ENCODE measurements around the gene TSPAN4.

The TSPAN4 gene

DNA sequence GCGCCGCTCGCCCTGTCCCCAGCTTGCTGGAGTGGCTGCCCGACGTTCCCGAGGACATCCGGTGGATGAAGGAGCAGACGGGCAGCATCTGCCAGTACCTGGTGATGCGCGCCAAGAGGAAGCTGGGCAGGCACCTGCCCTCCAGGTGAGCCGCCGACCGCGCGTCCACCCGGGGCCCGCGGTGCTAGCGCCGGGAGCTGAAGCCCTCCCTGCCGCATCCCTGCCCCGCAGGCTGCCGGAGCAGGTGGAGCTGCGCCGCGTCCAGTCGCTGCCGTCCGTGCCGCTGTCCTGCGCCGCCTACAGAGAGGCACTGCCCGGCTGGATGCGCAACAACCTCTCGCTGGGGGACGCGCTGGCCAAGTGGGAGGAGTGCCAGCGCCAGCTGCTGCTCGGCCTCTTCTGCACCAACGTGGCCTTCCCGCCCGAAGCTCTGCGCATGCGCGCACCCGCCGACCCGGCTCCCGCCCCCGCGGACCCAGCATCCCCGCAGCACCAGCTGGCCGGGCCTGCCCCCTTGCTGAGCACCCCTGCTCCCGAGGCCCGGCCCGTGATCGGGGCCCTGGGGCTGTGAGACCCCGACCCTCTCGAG lies 18.3 kb upstream of the TSPAN4 start:
- DNase-seq: no peak

DNA sequence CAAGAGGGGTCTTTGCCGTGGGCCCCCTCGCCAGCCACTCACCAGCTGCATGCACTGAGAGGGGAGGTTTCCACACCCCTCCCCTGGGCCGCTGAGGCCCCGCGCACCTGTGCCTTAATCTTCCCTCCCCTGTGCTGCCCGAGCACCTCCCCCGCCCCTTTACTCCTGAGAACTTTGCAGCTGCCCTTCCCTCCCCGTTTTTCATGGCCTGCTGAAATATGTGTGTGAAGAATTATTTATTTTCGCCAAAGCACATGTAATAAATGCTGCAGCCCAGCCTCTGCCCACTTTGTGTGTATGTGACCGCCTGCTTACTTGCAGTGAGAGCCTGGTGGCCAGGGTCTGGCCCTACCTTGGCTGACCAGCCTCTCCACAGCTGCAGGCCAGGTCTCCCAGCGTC lies 17.7 kb upstream of the TSPAN4 start:
- DNase-seq: no peak

DNA sequence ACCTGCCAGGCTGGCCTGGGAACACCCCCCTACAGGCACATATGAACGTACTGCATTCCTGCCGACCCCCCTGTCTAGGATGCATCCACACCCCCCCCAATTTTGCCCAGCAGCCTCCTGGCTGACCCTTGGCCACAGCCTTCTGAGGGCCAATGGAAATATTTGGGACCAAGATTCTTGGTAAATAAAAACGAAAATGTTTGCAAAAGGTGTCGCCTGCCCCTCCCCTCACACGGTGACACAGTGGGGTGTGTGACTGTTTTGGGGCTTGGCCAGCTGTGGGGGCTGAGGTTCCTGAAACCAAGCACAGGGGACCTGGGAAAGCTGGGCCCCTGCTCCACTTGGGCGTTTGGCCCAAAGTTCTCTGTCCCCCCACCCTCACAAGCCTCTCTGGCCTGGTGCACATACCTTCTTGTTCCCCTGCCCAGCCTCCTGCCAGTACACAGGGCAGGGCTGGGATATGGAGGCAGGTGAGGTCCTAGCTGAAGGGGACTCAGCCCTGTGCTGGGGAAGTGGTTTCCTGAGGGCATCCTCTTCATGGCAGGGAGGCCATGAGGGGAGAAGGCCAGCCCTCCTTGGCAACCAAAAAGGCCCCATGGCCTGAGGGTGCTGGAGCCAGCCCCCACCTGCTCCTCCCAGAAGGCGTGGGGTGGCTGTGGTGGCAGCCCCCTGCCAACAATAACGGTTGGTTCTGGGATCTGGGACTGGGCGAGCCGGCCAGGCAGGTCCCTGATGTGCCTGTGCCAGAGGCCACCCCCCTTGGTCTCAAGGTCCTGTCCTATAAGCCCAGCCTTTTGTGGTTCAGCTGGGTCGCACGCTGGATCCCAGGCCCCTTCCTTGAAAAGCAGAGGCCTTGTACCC lies 17.1 kb upstream of the TSPAN4 start:
- no peak for DNase-seq

DNA sequence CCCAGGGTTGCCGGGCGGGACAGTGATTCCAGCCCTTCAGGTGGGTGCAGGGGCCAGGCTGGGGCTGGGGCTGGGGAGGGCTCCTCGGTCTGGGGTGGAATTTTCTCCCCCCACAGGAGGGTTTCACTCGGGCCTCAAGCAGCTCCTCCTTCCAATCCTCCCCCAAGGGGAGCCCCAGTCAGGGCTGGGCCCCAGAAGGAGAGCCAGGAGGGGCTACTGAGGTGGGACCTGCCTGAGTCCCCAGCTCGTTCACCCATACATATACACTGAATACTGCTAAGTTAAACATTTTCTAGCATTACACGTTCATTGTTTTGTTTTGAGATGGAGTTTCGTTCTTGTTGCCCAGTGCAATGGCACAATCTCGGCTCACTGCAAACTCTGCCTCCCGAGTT lies 16.4 kb upstream of the TSPAN4 start:
- DNase-seq: no peak

DNA sequence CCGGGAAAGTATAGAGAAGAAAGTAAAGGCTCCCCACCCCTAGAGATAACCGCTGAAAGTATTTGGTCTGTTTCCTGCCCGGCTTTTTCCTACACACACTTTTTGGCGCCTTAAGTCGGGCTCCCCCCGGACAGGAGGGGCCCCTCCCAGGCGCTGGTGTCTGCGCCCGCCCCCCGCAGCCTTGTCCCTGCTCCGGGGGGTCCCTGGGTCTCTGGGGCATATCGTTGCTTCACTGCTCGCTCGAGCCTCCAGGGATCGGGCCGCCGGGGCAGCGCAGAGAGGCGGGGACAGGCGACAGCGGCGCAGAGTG lies 15.9 kb upstream of the TSPAN4 start:
- no peak for DNase-seq

DNA sequence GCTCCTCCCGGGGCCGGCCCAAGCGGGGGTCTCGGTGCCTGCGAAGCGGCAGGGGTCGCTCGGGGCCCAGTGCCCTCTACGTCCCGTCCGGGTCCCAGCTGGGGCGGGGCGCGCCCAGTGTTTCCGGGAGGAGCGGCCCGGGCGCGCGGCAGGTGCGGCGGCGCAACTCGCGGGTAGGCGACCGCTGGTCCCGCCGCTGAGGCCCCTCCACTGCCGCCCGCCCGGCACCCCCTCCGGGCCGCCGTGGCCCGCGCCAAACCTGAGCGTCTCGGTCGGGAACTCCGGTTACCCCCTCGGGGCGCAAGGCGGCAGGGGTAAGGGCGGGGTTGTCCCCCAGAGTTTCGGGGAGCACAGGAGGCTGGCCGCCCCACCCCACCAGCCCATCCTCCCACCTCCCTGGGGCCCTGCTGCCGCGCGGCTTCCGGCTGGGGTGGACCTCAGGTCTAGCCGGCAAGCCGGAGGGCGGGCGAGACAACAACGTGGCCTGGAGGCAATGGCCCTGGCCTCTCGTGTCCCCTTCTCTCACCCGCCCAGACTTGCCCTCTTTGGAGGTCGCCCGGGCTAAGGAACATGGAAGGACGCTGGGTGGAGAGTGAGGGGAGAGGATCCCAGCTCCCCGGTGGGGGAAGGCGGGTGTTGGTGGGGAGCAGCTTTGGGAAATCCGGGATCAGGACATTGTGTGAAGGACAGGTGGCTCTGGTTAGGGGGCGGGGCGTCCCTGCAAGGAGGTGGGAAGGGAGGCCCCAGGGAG lies 15.3 kb upstream of the TSPAN4 start:
- no peak for DNase-seq

DNA sequence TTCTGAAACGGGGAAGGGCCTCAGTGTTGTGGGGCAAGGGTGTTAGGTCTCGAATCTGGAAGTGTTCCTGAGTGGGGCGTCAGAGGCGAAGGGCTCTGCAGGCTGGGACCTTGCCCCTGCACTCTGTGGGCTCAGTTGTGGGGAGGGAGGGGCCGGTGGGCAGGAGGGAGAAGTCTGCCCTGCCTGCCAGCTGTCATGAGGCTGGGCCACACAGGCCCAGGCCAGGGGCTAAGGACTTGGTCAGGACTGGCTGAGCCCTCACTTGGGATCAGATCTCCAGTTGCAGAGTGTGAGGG lies 14.8 kb upstream of the TSPAN4 start, which contains the start of gene CRACR2B:
TSS of gene CRACR2B (plus strand) at position 23 of the 296 bp plus-strand sequence. CDS start 689 bp downstream, outside the sequence.
- no peak for DNase-seq

DNA sequence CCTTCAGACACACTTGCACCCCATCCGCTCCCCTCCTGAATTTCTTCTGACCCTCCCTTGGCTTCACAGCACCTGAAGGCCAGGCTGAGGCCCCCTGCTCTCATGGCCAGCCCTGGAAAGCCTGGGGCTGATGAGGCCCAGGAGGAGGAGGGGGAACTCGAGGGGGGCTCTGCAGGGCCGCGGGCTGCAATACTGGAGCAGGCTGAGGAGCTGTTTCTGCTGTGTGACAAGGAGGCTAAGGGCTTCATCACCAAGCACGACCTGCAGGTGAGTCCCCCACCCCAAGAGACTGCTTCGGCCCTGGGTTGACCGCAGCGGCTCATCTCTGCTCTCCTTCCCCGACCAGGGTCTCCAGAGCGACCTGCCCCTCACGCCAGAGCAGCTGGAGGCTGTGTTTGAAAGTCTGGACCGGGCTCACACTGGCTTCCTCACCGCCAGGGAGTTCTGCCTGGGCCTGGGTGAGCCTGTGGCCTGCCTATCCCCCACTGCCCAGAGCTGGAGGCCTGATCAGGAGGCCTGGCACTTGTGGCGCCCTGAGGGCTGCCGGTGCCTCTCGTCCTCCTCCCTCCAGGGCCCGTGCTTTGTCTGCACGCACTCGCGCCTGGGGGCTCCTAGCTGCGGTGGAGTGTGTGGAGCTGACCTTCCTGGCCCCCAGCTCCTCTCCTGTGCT lies 14.0 kb upstream of the TSPAN4 start:
- no peak for DNase-seq

DNA sequence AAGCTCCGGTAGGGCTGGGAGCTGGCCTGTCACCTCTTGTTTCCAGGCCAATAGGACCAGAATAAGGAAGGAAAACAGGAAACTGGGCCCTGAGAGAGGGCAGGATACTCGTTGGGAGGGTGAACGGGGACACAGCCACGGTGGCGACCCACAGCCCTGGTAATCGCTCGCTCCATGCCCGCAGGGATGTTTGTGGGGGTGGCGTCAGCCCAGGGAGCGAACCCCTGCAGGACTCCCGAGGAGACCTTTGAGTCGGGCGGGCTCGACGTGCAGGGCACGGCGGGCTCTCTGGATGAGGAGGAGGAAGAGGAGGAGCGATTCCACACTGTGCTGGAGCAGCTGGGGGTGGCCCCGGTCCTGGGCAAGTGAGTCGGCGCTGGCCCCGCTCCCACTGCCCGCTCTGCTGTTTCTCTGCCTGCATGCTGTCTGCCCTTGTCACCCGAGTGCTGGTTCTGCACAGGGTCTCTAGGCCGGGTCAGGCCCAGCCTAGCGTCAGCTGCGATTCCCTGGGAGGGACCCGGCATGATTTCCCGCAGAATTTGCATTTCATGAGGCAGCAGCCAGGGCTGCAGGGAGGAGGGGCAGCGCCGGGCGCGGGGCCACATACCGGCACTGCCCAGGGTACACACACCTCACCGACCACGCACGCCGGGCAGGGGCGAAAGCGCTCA lies 13.3 kb upstream of the TSPAN4 start:
- no peak for DNase-seq

DNA sequence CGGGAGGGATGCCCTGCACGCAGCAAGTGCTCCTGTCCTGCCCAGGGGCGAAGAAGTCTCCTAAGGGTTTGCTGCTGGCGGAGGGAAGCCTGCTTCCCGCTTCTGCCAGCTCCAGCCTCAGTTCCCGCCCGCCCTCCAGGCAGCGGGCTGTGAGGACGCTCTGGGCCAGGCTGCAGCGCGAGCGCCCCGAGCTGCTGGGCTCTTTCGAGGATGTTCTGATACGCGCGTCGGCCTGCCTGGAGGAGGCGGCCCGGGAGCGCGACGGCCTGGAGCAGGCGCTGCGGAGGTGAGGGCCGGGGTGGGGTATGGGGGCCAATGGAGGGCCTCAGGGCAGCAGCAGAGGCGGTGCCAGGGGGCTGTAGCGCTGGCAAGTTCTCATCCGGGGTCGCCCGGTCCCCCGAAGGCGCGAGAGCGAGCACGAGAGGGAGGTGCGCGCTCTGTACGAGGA lies 12.8 kb upstream of the TSPAN4 start:
- no peak for DNase-seq

DNA sequence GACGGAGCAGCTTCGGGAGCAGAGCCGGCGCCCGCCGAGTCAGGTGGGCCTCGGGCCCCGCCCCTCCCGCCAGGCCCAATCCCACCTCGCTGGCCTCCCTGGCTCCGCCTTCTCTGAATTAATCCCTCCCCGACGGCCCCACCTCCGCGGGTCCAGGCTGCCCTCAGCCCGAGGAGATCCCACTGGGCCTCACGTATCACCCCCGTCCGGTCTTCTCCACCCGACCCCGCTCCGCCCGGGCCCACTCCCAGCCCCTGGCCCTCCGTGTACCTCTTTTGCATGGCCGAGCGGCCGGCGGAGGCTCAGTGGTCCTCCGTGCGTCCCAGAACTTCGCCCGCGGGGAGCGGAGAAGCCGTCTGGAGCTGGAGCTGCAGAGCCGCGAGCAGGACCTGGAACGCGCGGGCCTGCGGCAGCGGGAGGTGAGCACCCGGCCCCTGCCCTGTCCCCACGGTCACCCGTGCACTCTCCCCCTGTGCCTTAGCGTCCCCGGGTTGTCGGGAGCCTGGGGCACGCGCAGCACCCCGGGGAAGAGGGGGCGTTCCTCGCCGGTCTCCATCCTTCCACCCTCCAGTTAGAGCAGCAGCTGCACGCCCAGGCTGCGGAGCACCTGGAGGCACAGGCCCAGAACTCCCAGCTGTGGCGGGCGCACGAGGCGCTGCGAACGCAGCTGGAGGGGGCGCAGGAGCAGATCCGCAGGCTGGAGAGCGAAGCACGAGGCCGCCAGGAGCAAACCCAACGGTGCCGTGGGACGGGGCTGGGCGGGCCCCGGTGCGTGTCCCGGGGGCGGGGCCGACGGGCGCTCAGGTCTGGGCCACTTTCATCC lies 12.1 kb upstream of the TSPAN4 start:
- peak; percentile 79 for DNase-seq

DNA sequence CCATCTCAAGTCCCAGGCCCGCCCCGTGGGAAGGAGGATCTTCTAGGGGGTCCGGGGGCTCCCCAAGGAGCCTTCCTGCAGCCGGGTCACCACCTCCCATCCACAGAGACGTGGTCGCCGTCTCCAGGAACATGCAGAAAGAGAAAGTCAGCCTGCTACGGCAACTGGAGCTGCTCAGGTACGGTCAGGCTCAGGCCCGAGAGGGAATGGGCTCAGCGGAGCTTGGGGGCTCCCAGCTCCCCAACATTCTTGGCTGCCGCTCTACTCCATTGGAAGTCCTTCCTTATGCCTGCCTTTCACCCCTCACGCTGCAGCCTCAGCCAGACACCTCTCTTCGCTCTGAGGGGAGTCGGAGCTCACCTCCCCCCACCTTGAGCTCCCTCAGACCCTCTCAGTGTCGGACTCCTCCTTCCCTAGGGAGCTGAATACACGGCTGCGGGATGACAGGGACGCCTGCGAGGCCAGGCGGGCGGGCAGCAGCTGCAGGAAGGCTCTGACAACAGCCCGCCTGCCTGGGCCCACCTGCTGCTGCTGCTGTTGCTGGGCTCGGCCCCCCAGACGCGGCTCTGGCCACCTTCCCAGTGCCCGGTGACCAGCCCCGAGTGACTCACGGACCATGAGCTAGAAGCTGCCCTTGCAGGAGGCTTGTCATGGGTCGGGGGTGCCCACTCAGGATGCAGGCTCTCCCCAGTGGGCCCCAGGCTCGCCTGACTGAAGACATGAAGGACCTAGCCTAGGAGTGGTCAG lies 11.4 kb upstream of the TSPAN4 start:
- DNase-seq: no peak

DNA sequence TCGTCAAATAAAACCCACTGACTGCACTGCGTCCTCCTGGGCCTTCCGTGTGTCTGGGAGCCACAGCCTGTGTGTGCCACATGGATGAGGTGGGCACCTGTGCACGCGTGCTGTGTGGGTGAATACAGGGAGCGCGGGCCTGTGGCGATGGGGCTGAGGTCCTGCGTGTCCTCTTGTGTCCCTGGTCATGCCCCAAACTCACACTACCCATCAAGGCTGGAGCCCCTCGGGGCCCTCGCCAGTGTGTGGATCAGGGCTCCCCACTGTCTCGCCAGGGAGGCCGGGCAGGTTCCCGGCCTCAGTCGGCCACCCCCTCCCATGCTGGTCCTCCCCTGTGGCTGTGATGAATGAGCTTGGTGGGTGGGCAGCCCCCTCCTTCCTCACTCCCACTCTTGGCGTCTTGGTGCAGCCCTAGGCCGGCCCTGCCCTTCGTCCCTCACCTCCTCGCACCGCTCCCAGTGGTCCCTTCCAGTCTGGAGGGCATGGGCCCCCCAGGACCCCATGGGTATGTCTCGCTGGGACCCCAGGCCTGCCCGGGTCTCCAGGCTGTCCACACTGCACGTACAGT lies 10.6 kb upstream of the TSPAN4 start:
- no peak for DNase-seq

DNA sequence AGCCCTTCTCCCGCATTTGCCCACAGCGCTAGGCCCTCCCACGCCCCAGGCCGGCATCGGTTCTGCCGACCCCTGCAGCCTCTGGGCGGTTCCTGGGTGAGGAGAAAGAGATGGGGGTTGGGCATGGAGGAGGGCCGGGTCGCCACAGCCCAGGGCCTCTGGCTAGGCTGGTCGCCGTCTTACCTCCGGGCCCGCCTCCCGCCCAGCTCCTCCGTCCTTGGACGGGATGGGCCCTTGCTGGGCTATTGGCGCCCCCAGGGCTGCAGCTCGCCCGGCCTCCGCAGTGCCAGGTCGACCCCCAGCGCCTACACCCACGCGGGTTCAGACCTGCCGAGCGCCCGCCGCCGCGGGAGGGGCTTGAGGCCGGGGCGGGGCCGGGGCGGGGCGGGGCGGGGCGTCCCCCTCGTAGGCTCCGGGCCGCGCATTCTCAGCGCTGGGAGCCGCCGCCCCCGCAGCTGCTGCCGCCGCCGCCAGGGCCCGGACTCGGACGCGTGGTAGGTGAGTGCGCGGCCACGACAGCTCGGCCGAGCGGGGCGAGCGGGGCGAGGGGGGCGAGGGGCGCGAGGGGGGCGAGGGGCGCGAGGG lies 10.0 kb upstream of the TSPAN4 start, which contains the start of gene CD151:
TSS of gene CD151 (plus strand) at position 424 of the 585 bp plus-strand sequence. CDS start 3,118 bp downstream, outside the sequence.
- no peak for DNase-seq

DNA sequence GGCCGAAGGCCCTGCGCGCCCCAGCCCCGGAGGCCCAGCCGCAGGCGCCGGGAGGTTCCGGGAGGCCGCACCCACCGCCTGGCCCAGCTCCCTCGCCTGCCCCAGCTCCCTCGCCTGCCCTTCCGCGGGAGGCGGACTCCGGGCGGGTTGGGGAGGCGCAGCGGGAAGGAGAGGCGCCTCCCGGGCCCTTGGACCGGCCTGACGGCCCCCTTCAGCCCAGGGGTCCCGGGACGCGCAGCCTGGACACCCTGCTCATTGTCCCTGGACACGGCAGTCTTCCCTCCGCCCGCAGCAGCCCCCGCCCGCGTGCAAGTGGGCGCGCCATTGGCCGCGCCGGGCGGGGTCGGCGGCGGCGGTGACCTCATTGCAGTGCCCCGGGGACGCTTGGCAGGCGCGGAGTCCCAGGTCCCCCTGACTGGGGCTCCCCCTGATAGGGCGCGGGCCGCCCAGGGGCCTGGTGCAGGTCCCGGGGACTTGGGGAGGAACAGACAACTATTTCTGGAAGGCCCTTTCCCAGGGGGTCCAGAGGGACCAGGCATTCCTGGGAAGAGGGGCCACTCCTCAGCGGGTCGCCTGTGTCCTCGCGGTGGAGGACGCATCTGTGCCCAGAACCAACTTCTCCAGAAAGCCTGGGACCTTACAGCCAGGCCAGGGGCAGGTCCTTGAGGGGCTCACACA lies 9.4 kb upstream of the TSPAN4 start:
- no peak for DNase-seq

DNA sequence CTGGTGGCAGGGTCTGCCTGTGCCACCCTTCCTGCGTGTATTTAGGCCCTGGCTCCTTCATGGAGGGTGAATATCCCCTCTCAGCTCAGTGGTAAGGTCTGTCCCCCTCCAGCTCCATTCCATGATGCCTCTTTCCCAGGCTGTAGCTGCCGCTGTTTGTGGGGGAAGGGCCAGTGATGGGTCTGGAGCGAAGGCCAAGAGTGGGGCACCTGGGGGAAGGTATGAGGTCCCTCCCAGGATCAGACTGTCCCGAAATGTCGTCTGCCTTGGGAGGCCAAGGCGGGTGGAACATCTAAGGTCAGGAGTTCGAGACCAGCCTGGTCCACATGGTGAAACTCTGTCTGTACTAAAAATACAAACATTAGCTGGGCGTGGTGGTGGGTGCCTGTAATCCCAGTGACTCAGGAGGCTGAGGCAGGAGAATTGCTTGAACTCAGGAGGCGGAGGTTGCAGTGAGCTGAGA lies 8.8 kb upstream of the TSPAN4 start:
- DNase-seq: no peak

DNA sequence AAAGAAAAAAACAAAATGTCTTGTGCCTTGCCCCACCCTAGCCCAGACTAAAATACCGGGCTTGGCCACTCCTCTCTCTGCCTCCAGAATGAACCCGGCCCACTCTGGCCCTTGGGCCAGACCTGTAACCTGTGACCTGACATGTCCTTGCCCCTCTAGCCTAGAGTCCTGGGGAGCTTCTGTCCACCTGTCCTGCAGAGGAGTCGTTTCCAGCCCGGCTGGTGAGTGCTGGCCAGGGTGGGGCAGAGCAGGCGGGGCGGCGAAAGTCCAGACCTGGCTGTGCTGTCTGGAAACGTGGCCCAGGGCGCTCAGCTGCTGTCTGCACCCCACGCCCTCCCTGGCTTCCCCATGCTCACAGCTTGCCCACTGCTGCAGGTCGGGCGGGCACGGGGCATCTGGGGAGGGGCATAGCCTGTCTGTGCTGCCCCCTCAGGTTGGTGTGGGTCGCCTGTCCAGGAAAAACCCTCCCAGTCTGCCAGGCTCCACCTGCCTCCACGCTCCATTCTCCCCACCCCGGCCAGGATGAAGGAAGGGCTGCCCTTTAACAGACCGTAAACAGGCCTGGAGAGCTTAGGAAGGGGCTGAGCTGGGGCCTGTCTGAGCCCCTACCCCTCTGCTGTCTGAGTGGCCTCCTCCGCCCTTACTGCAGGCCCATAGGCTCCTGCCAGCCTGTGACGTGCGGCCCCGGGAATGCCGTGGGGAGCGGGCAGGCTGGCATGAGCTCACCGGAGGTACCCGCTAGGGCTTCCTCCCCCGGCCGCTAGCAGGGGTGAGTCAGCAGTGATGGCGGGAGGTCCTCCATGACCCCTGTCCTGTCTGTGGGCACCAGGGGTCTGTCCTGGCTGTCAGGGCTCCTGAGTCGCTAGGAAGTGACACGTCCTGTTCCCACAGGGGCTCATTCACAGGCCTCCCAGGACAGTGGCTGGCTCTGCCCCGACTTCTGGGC lies 8.0 kb upstream of the TSPAN4 start:
- no peak for DNase-seq

DNA sequence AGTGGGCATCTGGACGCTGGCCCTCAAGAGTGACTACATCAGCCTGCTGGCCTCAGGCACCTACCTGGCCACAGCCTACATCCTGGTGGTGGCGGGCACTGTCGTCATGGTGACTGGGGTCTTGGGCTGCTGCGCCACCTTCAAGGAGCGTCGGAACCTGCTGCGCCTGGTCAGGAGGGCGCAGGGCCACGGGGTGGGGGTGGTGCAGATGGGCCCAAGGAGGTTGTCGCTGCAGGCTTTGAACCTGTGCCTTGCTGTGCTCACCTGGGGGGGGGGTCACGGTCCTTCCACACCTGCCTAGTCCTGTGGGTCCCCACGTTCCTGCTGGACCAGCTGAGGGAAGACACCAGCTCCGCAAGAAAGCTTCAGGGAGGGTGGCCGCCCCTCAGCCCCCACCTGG lies 6.4 kb upstream of the TSPAN4 start:
- DNase-seq: no peak

DNA sequence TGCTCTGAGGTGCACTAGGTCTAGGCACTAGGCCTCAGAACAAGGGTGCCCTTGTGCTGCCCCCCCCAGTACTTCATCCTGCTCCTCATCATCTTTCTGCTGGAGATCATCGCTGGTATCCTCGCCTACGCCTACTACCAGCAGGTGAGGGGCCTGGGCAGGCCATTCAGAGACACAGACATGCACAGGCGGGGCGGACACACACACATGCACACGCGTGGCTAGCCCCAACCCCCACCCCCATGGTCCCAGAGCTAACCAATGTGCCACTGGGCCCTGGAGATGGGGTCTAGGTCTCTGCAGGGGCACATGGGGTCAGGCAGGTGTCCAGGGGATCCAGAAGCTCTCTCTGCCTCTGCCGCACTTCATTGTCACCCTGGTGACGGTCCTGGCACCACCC lies 6.0 kb upstream of the TSPAN4 start:
- no peak for DNase-seq

All from NCI-H1436 (cell line).